GM12872 (cell line): ENCODE measurements around the gene ODF4.

Experiments used
- TF ChIP-seq, protein P1 (sequence below): IDR thresholded peaks from 3 replicates; pipeline ENCODE4 v1.5.1; 2011; ENCODE audit warnings: low read depth, mild to moderate bottlenecking, low read length, moderate library complexity; ENCODE audit not compliant: insufficient read depth

ODF4 gene

GRCh38 chr17:8310601-8311123, 29.0 kb upstream of the ODF4 start:
- TF ChIP-seq, protein P1, sequence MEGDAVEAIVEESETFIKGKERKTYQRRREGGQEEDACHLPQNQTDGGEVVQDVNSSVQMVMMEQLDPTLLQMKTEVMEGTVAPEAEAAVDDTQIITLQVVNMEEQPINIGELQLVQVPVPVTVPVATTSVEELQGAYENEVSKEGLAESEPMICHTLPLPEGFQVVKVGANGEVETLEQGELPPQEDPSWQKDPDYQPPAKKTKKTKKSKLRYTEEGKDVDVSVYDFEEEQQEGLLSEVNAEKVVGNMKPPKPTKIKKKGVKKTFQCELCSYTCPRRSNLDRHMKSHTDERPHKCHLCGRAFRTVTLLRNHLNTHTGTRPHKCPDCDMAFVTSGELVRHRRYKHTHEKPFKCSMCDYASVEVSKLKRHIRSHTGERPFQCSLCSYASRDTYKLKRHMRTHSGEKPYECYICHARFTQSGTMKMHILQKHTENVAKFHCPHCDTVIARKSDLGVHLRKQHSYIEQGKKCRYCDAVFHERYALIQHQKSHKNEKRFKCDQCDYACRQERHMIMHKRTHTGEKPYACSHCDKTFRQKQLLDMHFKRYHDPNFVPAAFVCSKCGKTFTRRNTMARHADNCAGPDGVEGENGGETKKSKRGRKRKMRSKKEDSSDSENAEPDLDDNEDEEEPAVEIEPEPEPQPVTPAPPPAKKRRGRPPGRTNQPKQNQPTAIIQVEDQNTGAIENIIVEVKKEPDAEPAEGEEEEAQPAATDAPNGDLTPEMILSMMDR: no peak

GRCh38 chr17:8311131-8311790, 28.4 kb upstream of the ODF4 start:
- TF ChIP-seq, protein P1: no peak

DNA sequence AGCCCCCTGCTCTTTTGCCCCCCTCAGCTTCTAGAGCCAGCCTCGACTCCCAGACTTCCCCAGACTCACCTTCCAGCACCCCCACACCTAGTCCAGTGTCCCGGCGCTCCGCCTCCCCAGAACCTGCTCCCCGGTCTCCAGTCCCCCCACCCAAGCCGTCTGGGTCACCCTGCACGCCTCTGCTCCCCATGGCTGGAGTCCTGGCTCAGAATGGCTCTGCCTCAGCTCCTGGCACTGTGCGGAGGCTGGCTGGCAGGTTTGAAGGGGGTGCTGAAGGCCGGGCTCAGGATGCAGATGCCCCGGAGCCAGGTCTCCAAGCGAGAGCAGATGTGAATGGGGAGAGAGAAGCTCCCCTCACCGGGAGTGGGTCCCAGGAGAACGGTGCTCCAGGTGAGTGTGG, 27.4 kb upstream of the ODF4 start:
- TF ChIP-seq, protein P1: no peak

- TF ChIP-seq, protein P1: no peak
Measured at GRCh38 chr17:8312726-8313600, 26.7 kb upstream of the ODF4 start.

GRCh38 chr17:8314797-8315763, 24.6 kb upstream of the ODF4 start:
- TF ChIP-seq, protein P1: no peak

DNA sequence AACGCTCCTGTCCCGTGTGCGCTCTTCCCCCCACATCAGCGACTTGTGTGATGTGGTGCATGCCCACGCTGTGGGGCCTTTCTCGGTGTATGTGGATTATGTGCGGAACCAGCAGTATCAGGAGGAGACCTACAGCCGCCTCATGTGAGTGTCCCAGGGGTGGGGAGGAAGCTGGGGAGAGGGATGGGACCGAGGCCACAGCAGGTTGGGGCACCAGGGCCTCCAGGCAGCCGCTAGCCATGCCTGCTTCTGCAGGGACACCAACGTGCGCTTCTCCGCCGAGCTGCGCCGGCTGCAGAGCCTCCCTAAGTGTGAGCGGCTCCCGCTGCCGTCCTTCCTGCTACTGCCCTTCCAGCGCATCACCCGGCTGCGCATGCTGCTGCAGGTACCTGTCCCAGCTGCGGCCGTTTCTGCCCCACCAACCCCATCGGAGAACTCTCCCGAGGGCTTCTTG, 23.8 kb upstream of the ODF4 start:
- TF ChIP-seq, protein P1: no peak
